Endothelial cell of umbilical vein (primary cell): ENCODE data around the gene NAA11.

Experiments
- CTCF ChIP-seq, 2 donors: IDR thresholded peaks; 1 replicate in 1 of 2; 2 replicates in 1 of 2; pipeline ENCODE4 v1.5.1; 2011; ENCODE audit warnings: low read length in 2 of 2, mild to moderate bottlenecking in 2 of 2, moderate library complexity in 2 of 2, control low read depth in 1 of 2, inconsistent platforms in 1 of 2, low read depth in 1 of 2; ENCODE audit not compliant: insufficient read depth in 1 of 2; ENCODE audit errors: extremely low read depth in 1 of 2
- POLR2A ChIP-seq: IDR thresholded peaks from 2 replicates; pipeline ENCODE4 v1.6.1; 2012; ENCODE audit warnings: low read depth, mild to moderate bottlenecking, control low read depth, low read length

- TF ChIP-seq CTCF (IDR thresholded peaks at IDR 0.05; ENCODE audit: extremely low read depth in 1 of 2, insufficient read depth in 1 of 2, low read depth in 1 of 2, low read length in 2 of 2) (no peak), POLR2A (no peak)
Observed at GRCh38 chr4:79294064-79294463, 31.8 kb downstream of the NAA11 start.
